DMS153 (cell line): Measurements from ENCODE around the gene ZBTB46.
"Not testable (repeated sequence)": the region's sequence is repeated elsewhere in the genome, so short reads cannot be mapped to it uniquely, and the experiment has no call there.

Experiments used
- DNase-seq: peaks from one replicate; lab custom pipeline; 2025; lab: John Stamatoyannopoulos, UW

ZBTB46 gene

GRCh38 chr20:63814891-63815614, 16.0 kb downstream of the ZBTB46 start:
- no peak for DNase-seq

GRCh38 chr20:63811491-63811875, 19.6 kb downstream of the ZBTB46 start:
- DNase-seq: no peak

- DNase-seq: no peak
These were observed 20.2 kb downstream of the ZBTB46 start for GRCh38 chr20:63810730-63811490.

GRCh38 chr20:63809856-63810255, 21.2 kb downstream of the ZBTB46 start:
- no peak for DNase-seq

GRCh38 chr20:63808964-63809674, 21.9 kb downstream of the ZBTB46 start:
- no peak for DNase-seq

GRCh38 chr20:63808145-63808724, 22.8 kb downstream of the ZBTB46 start:
- DNase-seq: no peak

GRCh38 chr20:63807654-63808053, 23.4 kb downstream of the ZBTB46 start:
- no peak for DNase-seq

- DNase-seq: no peak
These were observed 26.8 kb downstream of the ZBTB46 start for GRCh38 chr20:63804308-63804636.

GRCh38 chr20:63802469-63803240, 28.4 kb downstream of the ZBTB46 start:
- DNase-seq: no peak

GRCh38 chr20:63801174-63801573, 29.9 kb downstream of the ZBTB46 start:
- DNase-seq: not testable (repeated sequence)

GRCh38 chr20:63800411-63800810, 30.7 kb downstream of the ZBTB46 start:
- not testable (repeated sequence) for DNase-seq

GRCh38 chr20:63799127-63799526, 31.9 kb downstream of the ZBTB46 start:
- not testable (repeated sequence) for DNase-seq

- not testable (repeated sequence) for DNase-seq
These were observed 33.9 kb downstream of the ZBTB46 start for GRCh38 chr20:63797175-63797574.

- DNase-seq: no peak
These were observed 35.8 kb downstream of the ZBTB46 start for GRCh38 chr20:63795178-63795830.

- DNase-seq: no peak
These were observed 36.5 kb downstream of the ZBTB46 start for GRCh38 chr20:63794614-63795013.

GRCh38 chr20:63792866-63793265, 38.2 kb downstream of the ZBTB46 start:
- no peak for DNase-seq

- no peak for DNase-seq
These were observed 39.4 kb downstream of the ZBTB46 start for GRCh38 chr20:63791497-63792156.

- no peak for DNase-seq
These were observed 40.4 kb downstream of the ZBTB46 start for GRCh38 chr20:63790572-63791168.

GRCh38 chr20:63789836-63790571, 41.1 kb downstream of the ZBTB46 start:
- no peak for DNase-seq

GRCh38 chr20:63787749-63788148, 43.3 kb downstream of the ZBTB46 start:
- no peak for DNase-seq
